Measurements from ENCODE around the gene STKLD1. TPM values are rescaled to one million over a fixed set of nuclear protein-coding genes. Genes with fewer than 3 reads are reported as not detected.
A peak's percentile ranks its signal among the peaks of the same experiment; 100 is the strongest.
"Not testable (repeated sequence)": the region's sequence is repeated elsewhere in the genome, so short reads cannot be mapped to it uniquely, and the experiment has no call there.

The STKLD1 gene
- total RNA-seq, 1 experiment from 2014 or later, result not detected

DNA sequence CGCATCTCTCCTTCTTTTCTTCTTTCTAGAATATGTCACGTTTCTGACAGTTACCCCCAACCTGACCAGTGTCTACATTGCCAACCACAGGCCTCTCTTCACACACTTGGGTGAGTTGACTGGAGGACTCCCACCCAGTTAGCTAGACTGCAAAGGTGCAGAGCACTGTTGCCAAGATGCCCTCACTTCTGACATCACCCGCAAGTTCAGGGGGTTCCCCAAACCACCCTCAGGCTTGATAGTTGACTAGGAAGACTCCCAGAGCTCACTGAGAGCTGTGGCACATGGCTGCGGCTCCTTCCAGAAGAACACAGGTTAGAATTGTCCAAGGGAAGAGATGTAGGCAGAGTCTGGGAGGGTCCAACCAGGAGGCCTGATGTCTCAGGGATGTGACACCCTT, 63.2 kb downstream of the STKLD1 start:
- no peak for DNase-seq (ENCODE audit: low spot score)

- no peak for DNase-seq (ENCODE audit: low spot score)
Measured at GRCh38 chr9:133440874-133441273, 64.7 kb downstream of the STKLD1 start.

- DNase-seq (ENCODE audit: low spot score), result no peak
Measured at GRCh38 chr9:133441571-133441970, 65.4 kb downstream of the STKLD1 start.

GRCh38 chr9:133443248-133443647, 67.1 kb downstream of the STKLD1 start:
- no peak for DNase-seq (ENCODE audit: low spot score)

GRCh38 chr9:133443982-133444381, 67.8 kb downstream of the STKLD1 start:
- DNase-seq (ENCODE audit: low spot score), result no peak

- DNase-seq (ENCODE audit: low spot score), result no peak
Measured at GRCh38 chr9:133445293-133445969, 69.3 kb downstream of the STKLD1 start.

DNA sequence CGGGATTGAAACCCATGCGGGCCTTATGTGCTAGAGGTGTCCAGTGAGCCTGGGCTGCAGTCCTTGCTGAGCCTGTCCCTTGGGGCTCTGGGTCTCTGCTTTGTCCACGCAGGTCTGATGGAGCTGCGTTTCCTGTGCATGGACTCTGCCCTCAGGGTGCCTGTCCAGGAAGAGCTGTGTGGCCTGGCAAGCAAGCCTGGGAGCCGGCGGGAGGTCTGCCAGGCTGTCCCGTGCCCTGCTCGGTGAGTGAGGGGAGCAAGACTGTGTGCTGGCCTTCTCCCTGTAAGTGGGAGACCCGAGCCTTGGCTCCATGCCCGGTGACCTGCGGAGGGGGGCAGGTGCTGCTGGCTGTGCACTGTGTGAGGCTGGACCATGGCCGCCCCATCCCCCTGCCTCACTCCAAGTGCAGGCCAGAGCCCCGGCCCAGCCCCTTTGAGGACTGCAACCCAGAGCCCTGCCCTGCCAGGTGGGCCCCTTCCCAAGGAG, 72.4 kb downstream of the STKLD1 start:
- no peak for DNase-seq (ENCODE audit: low spot score)

- peak; percentile 77 for DNase-seq (ENCODE audit: low spot score)
Measured at GRCh38 chr9:133449760-133450159, 73.6 kb downstream of the STKLD1 start.

- DNase-seq (ENCODE audit: low spot score), result not testable (repeated sequence)
Measured at GRCh38 chr9:133451865-133452264, 75.7 kb downstream of the STKLD1 start.

- DNase-seq (ENCODE audit: low spot score), result no peak
Measured at GRCh38 chr9:133452562-133452961, 76.4 kb downstream of the STKLD1 start.

GRCh38 chr9:133453651-133454050, 77.5 kb downstream of the STKLD1 start:
- DNase-seq (ENCODE audit: low spot score), result no peak

DNA sequence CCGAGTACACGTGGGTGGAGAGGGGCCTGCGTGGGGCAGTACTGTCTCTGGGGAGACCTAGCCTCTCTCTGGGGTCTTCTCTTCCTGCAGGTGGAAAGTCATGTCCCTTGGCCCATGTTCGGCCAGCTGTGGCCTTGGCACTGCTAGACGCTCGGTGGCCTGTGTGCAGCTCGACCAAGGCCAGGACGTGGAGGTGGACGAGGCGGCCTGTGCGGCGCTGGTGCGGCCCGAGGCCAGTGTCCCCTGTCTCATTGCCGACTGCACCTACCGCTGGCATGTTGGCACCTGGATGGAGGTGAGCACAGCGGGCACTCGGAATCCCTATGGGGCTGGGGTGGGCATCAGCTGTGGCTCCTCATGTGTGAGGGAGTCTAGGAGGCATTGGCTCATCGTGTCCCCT, 78.2 kb downstream of the STKLD1 start:
- DNase-seq (ENCODE audit: low spot score), result no peak

DNA sequence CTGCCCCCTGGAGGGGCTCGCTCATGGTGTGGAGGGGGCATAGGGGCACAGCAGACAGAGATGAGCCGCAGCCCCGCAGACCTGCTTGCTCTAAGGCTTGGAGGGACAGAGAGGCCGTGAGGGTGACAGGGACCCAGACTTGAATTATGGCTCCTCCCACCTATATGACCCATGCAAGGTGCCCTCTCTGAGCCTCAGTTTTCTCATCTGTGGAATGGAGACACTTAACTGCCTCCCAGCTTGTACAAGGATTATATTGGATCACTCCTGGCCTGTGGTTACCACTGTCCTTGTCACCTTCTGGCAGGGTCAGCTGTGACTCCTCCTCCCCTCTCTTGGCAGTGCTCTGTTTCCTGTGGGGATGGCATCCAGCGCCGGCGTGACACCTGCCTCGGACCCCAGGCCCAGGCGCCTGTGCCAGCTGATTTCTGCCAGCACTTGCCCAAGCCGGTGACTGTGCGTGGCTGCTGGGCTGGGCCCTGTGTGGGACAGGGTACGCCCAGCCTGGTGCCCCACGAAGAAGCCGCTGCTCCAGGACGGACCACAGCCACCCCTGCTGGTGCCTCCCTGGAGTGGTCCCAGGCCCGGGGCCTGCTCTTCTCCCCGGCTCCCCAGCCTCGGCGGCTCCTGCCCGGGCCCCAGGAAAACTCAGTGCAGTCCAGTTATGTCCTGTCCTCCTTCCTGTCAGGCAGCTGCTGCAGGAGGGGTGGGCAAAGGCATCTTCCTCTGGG, 78.9 kb downstream of the STKLD1 start:
- DNase-seq (ENCODE audit: low spot score), result no peak

Small RNA genes lying within 50 kb of the gene (small RNA-seq; reads per million reads assigned to genes)
- not detected for gene RF00019
- gene SNORD24, result not detected
- gene SNORD36A, result not detected
- gene SNORD36B, result not detected
- not detected for gene SNORD36C

Other genes starting within 250 kb of the STKLD1 start
- gene GBGT1, start 212.5 kb upstream of the STKLD1 start, total RNA-seq (2014; rRNA removed; shearing (Covaris generic)), result not detected in 2 replicates
- not detected in 2 replicates for gene OBP2B, start 167.1 kb upstream of the STKLD1 start, total RNA-seq (2014; rRNA removed; shearing (Covaris generic))
- gene ABO, start 101.2 kb upstream of the STKLD1 start, total RNA-seq (2014; rRNA removed; shearing (Covaris generic)), result 3.1 and 4.8 TPM in 2 replicates
- gene SURF6, start 40.2 kb upstream of the STKLD1 start, total RNA-seq (2014; rRNA removed; shearing (Covaris generic)), result 30.4 and 32.1 TPM in 2 replicates
- 55.0 and 58.8 TPM in 2 replicates for gene MED22, start 28.2 kb upstream of the STKLD1 start, total RNA-seq (2014; rRNA removed; shearing (Covaris generic))
- 2,195 and 2,237 TPM in 2 replicates for gene RPL7A, start 28.1 kb upstream of the STKLD1 start, total RNA-seq (2014; rRNA removed; shearing (Covaris generic))
- 27.7 and 32.7 TPM in 2 replicates for gene SURF1, start 19.9 kb upstream of the STKLD1 start, total RNA-seq (2014; rRNA removed; shearing (Covaris generic))
- 94.2 and 135 TPM in 2 replicates for gene SURF2, start 19.8 kb upstream of the STKLD1 start, total RNA-seq (2014; rRNA removed; shearing (Covaris generic))
- 297 and 299 TPM in 2 replicates for gene SURF4, start 306 bp upstream of the STKLD1 start, total RNA-seq (2014; rRNA removed; shearing (Covaris generic))
- 30.7 and 32.3 TPM in 2 replicates for gene REXO4, start 41.6 kb downstream of the STKLD1 start, total RNA-seq (2014; rRNA removed; shearing (Covaris generic))
- gene ADAMTS13, start 46.0 kb downstream of the STKLD1 start, total RNA-seq (2014; rRNA removed; shearing (Covaris generic)), result 0.39 and 1.0 TPM in 2 replicates
- gene CACFD1, start 83.6 kb downstream of the STKLD1 start, total RNA-seq (2014; rRNA removed; shearing (Covaris generic)), result 48.0 and 59.5 TPM in 2 replicates
- gene SLC2A6, start 102.7 kb downstream of the STKLD1 start, total RNA-seq (2014; rRNA removed; shearing (Covaris generic)), result 12.5 and 14.4 TPM in 2 replicates
- not detected in 2 replicates for gene MYMK, start 148.6 kb downstream of the STKLD1 start, total RNA-seq (2014; rRNA removed; shearing (Covaris generic))
- gene ADAMTSL2, start 158.3 kb downstream of the STKLD1 start, total RNA-seq (2014; rRNA removed; shearing (Covaris generic)), result 0.16 and 0.25 TPM in 2 replicates
- not detected in 2 replicates for gene FAM163B, start 233.0 kb downstream of the STKLD1 start, total RNA-seq (2014; rRNA removed; shearing (Covaris generic))